ENCODE measurements around the gene PDIA4.
"Not testable (repeated sequence)": the region's sequence is repeated elsewhere in the genome, so short reads cannot be mapped to it uniquely, and the experiment has no call there.

PDIA4 gene

DNA sequence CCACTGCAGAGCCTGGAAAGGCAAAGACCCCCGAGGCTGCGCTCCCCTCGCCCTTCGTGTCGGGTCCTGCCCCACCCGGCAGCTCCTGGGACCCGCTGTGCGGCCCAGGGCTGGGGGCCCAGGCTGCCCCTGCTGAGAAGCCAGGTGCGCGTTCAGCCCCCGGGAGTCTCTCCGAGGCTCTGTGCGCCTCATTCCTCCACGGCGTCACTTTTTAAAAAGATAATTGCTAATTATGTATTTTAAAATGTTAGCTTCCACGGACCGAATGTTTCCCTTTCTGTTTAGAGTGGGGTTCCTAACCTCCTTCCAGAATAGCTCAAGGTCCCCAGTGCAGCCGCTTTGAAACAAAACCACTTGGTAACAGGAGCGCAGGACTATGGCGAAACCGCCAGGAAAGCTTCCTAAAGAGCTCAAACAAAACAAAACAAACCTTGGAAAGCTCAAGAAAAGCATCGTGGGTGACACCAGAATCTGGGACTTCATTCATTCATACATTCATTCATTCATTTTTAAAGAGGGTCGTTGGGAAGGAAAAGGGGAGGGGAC is 45.6 kb downstream of the PDIA4 start:
- TF ChIP-seq CTCF (IDR thresholded peaks at IDR 0.05) (no peak), ZFX (IDR thresholded peaks at IDR 0.05; ENCODE audit: borderline replicate concordance) (no peak)
- H3K27ac ChIP-seq, result no peak overlapping the region

DNA sequence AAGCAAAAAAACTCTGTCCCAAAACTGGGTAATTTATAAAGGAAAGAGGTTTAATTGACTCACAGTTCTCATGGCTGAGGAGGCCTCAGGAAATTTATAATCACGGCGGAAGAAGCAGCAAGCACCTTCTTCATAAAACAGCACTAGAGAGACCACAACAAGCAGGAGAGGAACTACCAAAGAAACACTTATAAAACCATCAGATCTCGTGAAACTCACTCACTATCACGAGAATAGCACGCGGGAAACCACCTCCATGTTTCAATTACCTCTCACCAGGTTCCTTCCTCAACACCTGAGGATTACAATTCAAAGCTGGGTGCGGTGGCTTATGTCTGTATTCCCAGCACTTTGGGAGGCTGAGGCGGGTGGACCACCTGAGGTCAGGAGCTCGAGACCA is 48.5 kb downstream of the PDIA4 start:
- no peak overlapping the region for H3K27ac ChIP-seq
- TF ChIP-seq CTCF (IDR thresholded peaks at IDR 0.05) (no peak), ZFX (IDR thresholded peaks at IDR 0.05; ENCODE audit: borderline replicate concordance) (no peak)

GRCh38 chr7:148979072-148979471 is 49.2 kb downstream of the PDIA4 start:
- H3K27ac ChIP-seq, result not testable (repeated sequence)

- no peak for TF ChIP-seq ZFX (IDR thresholded peaks at IDR 0.05; ENCODE audit: borderline replicate concordance)
- TF ChIP-seq CTCF (IDR thresholded peaks at IDR 0.05), result no peak
- H3K27ac ChIP-seq, result no peak overlapping the region
Observed at GRCh38 chr7:148978091-148978490, 50.2 kb downstream of the PDIA4 start.

GRCh38 chr7:148975896-148976295 is 52.4 kb downstream of the PDIA4 start:
- H3K27ac ChIP-seq, result no peak overlapping the region
- no peak for TF ChIP-seq CTCF (IDR thresholded peaks at IDR 0.05)
- no peak for TF ChIP-seq ZFX (IDR thresholded peaks at IDR 0.05; ENCODE audit: borderline replicate concordance)

DNA sequence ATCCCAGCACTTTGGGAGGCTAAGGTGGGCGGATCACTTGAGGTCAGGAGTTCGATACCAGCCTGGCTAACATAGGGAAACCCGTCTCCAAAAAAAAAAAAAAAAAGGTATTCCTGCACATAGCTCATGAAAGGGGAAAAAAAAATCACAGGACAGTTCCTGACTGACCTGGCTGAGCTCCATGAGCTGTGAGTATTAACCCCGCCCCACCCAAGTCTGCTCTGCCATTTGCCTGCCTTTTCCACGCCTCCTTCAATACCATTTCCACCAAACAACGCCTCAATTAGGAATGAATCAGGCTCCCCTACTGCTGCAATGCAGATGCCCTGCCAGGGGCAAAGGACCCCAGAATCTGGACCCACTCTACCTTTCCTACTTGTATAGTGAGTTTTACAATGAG is 55.0 kb downstream of the PDIA4 start:
- TF ChIP-seq CTCF (IDR thresholded peaks at IDR 0.05), result no peak
- TF ChIP-seq ZFX (IDR thresholded peaks at IDR 0.05; ENCODE audit: borderline replicate concordance), result no peak
- no peak overlapping the region for H3K27ac ChIP-seq

DNA sequence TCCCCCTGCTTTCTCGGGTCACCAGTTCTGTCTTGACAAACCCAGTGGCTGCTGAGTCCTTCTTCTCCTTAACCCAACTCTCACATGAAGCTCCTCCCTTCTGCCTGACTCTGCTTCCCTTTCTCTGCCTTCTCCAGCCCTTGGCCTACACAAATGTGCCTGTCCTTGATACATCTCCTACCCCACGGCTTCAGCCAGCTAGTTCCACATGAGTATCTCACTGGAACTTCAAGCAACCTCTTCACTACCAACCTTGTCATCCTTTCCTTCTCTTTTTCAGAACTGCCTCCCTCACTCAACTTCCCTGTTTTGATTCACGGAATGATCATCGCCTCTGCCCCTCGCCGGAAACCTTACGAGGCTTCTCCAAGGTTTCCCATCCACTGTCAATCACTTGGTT is 55.9 kb downstream of the PDIA4 start:
- no peak for TF ChIP-seq CTCF (IDR thresholded peaks at IDR 0.05)
- no peak overlapping the region for H3K27ac ChIP-seq

- no peak overlapping the region for H3K27ac ChIP-seq
- TF ChIP-seq ZFX (IDR thresholded peaks at IDR 0.05; ENCODE audit: borderline replicate concordance) (no peak), CTCF (IDR thresholded peaks at IDR 0.05) (no peak)
Observed at GRCh38 chr7:148967602-148968001, 60.7 kb downstream of the PDIA4 start.
